Measurements from ENCODE around the gene PMS2.
"Not testable (repeated sequence)": the region's sequence is repeated elsewhere in the genome, so short reads cannot be mapped to it uniquely, and the experiment has no call there.

The PMS2 gene

GRCh38 chr7:6008668-6009611 is at the start of gene PMS2, which contains the start of gene AIMP2:
Gene PMS2, minus strand, starts transcription at chr7:6009049. Its CDS starts 30 bp downstream, at chr7:6009019.
Gene AIMP2, plus strand, starts transcription at chr7:6009272. Its CDS starts 92 bp downstream, at chr7:6009364.
- peak; percentile 88 for DNase-seq (ENCODE audit: low read depth)

GRCh38 chr7:6057316-6058129 is 48.7 kb upstream of the PMS2 start:
- no peak for DNase-seq (ENCODE audit: low read depth)

GRCh38 chr7:6056616-6057015 is 47.8 kb upstream of the PMS2 start:
- peak; percentile 30 for DNase-seq (ENCODE audit: low read depth)

GRCh38 chr7:6051185-6051584 is 42.3 kb upstream of the PMS2 start:
- not testable (repeated sequence) for DNase-seq (ENCODE audit: low read depth)

- no peak for DNase-seq (ENCODE audit: low read depth)
These were observed 40.9 kb upstream of the PMS2 start for GRCh38 chr7:6049780-6050179.

- no peak for DNase-seq (ENCODE audit: low read depth)
These were observed 26.8 kb upstream of the PMS2 start for GRCh38 chr7:6035686-6036085.

GRCh38 chr7:6035165-6035564 is 26.3 kb upstream of the PMS2 start:
- DNase-seq (ENCODE audit: low read depth), result no peak

- no peak for DNase-seq (ENCODE audit: low read depth)
These were observed 23.8 kb upstream of the PMS2 start for GRCh38 chr7:6032641-6033040.

- no peak for DNase-seq (ENCODE audit: low read depth)
These were observed 23.3 kb upstream of the PMS2 start for GRCh38 chr7:6032167-6032566.

- no peak for DNase-seq (ENCODE audit: low read depth)
These were observed 22.7 kb upstream of the PMS2 start for GRCh38 chr7:6031567-6031966.

- no peak for DNase-seq (ENCODE audit: low read depth)
These were observed 22.1 kb upstream of the PMS2 start, which contains the start of gene ANKRD61 for GRCh38 chr7:6030988-6031387. Gene ANKRD61, plus strand, starts transcription at chr7:6031376. Its CDS starts 0 bp downstream, at chr7:6031376.

GRCh38 chr7:6028563-6028962 is 19.7 kb upstream of the PMS2 start:
- DNase-seq (ENCODE audit: low read depth), result no peak

- no peak for DNase-seq (ENCODE audit: low read depth)
These were observed 19.0 kb upstream of the PMS2 start for GRCh38 chr7:6027806-6028365.

- no peak for DNase-seq (ENCODE audit: low read depth)
These were observed 18.0 kb upstream of the PMS2 start for GRCh38 chr7:6026820-6027311.

- DNase-seq (ENCODE audit: low read depth), result peak; percentile 31
These were observed 17.4 kb upstream of the PMS2 start for GRCh38 chr7:6026011-6026819.

GRCh38 chr7:6023974-6024435 is 15.2 kb upstream of the PMS2 start:
- peak; percentile 15 for DNase-seq (ENCODE audit: low read depth)

GRCh38 chr7:6022707-6023106 is 13.9 kb upstream of the PMS2 start:
- no peak for DNase-seq (ENCODE audit: low read depth)

GRCh38 chr7:6020371-6021286 is 11.8 kb upstream of the PMS2 start:
- no peak for DNase-seq (ENCODE audit: low read depth)

- no peak for DNase-seq (ENCODE audit: low read depth)
These were observed 7.8 kb upstream of the PMS2 start for GRCh38 chr7:6016653-6016966.

- no peak for DNase-seq (ENCODE audit: low read depth)
These were observed 7.2 kb upstream of the PMS2 start for GRCh38 chr7:6015917-6016652.
